ENCODE measurements around the gene LRRC14B.

DNA sequence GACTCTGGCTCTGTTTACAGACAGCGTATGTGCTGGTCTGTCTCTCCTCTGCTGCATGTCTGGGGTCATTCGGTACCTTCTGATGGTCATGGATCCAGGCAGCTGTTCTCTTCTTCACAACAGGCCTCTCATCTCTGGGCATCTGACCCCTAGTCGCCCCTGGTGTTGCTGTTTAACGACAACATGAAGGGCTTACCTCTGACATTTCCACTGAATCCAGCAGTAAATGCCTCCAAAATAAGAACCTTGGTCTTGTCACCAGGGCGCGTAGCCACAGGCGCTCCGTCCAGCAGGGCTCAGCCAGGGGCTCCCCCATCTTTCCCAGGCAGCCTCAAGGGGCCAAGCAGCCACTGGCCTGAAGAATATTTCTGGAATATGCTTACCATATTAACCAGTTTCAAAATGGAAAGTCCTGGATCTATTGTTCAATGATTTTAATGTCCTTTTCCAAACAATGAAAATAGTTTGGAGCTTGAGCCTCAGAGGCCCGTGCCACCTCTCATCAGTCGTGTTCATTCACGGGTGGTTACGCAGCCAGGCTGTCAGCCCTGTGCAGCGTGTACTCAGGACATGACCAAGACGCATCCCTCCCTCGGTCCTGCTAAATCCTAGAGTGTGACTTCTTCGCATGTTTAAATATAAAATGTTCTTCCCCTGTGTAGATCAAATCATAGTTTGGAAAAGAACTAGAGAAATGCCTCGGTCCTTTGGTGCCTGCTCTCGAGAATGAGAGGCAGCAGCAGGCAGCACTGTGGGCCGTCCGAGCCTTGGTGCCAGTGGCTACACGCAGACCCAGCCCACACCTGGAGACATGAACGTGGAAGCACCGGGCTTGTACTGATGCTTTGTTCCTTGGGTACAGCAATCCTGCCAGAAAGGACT lies 30.1 kb upstream of the LRRC14B start:
- TF ChIP-seq, protein P1, sequence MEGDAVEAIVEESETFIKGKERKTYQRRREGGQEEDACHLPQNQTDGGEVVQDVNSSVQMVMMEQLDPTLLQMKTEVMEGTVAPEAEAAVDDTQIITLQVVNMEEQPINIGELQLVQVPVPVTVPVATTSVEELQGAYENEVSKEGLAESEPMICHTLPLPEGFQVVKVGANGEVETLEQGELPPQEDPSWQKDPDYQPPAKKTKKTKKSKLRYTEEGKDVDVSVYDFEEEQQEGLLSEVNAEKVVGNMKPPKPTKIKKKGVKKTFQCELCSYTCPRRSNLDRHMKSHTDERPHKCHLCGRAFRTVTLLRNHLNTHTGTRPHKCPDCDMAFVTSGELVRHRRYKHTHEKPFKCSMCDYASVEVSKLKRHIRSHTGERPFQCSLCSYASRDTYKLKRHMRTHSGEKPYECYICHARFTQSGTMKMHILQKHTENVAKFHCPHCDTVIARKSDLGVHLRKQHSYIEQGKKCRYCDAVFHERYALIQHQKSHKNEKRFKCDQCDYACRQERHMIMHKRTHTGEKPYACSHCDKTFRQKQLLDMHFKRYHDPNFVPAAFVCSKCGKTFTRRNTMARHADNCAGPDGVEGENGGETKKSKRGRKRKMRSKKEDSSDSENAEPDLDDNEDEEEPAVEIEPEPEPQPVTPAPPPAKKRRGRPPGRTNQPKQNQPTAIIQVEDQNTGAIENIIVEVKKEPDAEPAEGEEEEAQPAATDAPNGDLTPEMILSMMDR (IDR thresholded peaks at IDR 0.05; ENCODE audit: insufficient read depth, low read depth, low read length), result no peak
- TF ChIP-seq EZH2 (IDR thresholded peaks at IDR 0.05; ENCODE audit: insufficient read depth, low read length), result no peak
